HG02588 (cell line): Measurements from ENCODE around the gene RPL15.

Source experiments
- ATAC-seq: cut with Tn5 transposase; IDR thresholded peaks from one replicate; pipeline ENCODE4 v1.9.1; 2021; ENCODE audit warnings: mild to moderate bottlenecking, moderate library complexity; ENCODE audit not compliant: unreplicated experiment

RPL15 gene

DNA sequence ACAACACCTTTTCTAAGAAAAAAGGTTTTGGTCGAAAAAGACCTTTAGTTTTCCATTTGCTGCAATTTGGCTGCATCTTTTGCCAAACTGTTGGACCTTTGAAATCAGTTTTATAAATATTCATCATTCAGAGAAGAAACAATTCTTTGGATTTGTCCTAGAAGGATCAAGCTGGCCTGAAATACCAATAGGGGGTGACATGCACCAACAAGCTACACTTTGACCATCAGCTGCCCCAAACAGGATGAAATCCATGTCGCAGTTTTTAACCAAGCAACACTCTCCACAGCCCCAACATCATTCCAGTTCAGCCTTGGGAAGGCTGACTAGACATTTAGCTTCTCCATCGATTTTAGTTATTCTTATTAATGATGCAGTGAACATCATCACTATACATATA, 9.8 kb downstream of the RPL15 start:
- ATAC-seq = no peak

DNA sequence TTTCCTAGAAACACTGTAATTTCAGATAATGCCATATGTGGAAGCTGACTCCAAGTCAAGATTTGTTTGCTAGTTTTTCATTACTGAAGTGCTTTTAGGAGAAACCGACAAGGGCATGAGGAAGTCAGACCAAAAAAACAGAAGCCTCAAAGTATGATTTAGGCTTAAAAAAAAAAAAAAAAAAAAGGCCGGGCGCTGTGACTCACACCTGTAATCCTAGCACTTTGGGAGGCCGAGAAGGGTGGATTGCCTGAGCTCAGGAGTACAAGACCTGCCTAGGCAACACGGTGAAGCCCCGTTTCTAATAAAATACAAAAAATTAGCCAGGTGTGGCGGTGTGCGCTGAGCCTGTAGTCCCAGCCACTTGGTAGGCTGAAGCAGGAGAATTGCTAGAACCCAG, 11.6 kb downstream of the RPL15 start:
- ATAC-seq = no peak

DNA sequence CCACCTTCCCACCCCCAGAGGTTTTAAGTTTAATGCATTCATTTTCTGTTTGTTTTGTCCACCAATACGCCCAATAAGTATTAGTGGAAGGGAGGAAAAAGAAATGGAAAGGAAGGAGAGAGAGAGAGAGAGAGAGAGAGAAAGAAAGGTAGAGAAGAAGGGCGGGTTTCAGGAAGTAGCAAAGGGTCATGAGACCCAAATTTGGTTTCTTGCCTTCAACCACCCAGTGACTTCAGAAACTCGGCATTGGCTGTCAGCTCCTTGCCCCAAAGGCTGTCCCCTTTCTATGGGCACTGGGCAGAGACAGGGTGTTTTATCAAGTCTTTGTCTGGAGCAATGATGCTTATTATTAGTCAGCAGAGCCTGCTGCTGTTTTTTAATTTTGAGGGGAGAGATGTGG, 14.7 kb downstream of the RPL15 start:
- no peak for ATAC-seq

DNA sequence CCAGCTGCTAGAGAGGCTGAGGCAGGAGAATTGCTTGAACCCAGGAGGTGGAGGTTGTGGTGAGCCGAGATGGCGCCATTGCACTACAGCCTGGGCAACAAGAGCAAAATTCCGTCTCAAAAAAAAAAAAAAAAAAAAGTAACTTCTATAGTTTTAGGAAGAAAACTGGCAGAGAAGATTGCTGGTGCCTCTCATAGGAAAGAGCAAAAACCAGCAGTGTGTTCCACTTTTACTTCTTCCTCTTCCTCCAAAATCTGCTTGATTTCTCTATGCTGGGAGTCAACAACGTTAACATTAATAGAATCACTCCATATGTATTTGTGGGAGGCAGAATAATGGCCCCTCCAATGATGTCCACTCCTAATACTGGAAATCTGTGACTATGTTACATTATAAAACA, 15.6 kb downstream of the RPL15 start:
- no peak for ATAC-seq

DNA sequence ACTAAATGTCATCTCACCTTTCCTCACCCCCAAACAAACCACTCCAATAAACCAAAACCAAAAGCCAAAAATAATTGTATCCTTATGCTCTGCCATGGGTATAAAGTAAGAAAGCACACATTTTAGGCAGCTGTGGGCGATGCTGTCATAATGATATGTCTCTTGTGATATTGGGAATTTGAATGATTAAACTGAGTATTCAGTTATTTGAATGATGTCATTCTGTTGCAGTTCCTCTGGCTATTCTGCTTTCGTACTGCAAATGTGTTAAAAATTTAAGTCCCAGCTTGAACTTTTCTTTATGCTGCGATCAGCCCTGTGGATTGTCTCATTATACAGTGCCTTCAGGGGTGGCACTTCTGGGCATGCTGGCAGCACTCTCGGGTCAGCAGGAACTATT, 17.3 kb downstream of the RPL15 start:
- ATAC-seq = no peak

DNA sequence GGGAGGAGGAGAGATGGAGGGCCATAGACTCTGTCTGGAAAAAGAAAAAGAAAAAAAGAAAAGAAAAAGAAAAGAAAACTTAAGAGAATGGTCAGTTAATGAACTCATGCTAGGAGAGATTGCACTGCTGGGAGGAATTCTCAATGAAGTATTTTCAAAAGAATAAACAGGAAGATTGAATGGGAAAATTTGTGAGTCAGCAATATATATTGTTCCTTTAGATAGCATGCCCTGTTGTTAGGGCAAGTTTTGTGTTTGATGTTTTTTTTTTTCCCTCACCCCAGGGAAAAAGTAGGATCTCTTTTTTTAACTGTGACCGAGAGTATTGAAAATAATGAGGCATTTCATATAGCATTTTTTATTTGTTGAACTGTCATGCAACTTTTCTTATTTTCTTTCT, 20.4 kb downstream of the RPL15 start:
- no peak for ATAC-seq

DNA sequence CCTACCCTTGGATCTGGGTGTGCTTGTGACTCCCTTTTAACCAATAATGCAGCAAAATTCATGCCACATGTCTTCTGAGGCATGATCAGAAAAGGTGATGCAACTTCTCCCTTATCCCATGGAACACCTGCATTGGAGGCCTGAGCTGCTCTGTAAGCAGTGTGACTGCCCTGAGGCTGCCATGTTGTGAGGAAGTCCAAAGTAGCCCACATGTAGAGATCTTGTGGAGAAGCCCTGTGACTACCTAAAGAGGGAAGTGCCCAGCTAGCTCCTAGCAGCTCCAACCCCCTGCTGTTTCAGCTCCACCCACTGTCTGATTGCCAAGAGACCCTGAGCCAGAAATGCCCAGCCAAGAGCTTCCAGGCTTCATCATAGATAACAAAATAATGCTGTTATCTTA, 21.8 kb downstream of the RPL15 start:
- no peak for ATAC-seq

DNA sequence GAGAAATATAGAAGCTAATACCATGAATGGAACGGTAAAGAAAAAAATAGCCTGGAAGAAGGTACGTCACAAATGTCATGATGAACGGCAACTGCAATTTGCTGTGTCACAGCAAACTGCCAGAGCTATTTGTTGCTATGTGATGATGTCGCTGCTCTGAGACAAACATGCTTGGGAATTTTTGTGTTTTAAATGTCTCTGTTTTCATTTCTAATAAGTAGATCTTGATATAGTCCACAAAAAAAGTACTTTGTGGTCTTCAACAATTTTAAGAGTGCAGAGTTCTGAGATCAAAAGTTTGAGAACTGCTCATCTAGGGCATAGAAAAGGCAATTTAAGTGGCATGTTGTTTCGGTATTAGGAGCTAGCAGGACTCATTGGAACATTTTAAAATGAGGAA, 23.8 kb downstream of the RPL15 start:
- no peak for ATAC-seq

DNA sequence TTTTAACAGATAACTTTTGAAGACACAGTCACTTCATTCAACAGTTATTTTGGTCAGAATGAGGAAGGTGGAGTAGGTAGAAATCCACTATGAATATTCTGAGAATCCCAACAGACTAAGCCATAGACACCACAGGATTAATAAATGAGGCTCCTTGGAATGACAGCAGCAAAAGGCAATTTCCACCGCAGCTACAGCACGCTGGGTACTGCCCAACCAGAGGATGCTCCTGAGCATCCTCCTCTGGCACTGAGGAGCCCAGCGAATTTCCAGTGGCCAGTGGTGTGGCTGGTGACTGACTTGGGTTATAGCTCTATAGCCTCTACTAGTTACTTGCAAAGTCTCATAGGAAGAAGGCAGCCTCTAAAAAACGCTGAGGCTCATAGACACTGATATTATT, 24.5 kb downstream of the RPL15 start:
- ATAC-seq = no peak

DNA sequence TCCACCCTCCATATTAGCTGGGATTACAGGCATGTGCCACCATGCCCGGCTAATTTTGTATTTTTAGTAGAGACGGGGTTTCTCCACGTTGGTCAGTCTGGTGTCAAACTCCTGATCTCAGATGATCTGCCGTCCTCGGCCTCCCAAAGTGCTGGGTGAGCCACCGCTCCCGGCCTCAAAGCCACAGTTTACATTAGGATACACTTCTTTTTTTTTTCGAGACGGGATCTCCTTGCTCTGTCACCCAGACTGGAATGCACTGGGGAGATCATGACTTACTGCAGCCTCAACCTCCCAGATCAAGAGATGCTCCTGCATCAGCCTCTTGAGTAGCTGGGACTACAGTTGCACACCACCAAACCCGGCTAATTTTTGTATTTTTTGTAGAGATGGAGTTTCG, 25.6 kb downstream of the RPL15 start:
- ATAC-seq = no peak

DNA sequence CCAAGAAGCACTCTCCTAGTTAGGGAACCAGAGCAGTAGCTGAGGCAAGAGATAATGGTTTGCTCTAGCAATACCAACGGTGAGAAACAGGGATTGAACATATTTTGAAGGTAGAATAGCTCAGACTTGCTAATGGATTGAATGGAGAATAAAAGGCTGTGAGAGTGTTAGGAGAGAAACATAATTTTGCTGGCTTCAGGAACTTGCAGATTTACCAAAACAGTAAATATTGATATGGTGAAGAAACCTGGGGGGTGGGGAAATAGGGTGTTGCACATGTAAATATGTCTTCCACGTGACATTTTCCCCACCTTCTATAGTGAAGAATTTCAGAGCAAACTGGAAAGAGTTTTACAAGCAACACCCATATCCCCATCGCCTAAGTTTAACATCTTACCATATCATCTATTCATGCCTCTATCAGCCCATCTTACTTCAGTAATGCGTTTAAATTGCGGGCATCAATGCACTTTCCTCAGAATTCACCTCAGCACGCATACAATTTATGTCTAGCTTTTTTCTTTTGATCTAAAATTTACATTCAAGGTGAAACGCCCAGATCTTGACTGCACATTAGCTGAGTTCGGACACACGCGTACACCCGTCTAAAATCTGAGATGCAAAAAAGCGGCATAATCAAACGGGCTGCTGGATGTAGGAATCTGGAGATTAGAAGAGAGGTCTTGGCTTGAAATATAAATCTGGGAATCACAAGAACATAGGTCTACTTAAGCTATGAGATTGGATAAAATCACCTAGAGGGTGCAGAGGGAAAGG, 27.3 kb downstream of the RPL15 start:
- no peak for ATAC-seq

DNA sequence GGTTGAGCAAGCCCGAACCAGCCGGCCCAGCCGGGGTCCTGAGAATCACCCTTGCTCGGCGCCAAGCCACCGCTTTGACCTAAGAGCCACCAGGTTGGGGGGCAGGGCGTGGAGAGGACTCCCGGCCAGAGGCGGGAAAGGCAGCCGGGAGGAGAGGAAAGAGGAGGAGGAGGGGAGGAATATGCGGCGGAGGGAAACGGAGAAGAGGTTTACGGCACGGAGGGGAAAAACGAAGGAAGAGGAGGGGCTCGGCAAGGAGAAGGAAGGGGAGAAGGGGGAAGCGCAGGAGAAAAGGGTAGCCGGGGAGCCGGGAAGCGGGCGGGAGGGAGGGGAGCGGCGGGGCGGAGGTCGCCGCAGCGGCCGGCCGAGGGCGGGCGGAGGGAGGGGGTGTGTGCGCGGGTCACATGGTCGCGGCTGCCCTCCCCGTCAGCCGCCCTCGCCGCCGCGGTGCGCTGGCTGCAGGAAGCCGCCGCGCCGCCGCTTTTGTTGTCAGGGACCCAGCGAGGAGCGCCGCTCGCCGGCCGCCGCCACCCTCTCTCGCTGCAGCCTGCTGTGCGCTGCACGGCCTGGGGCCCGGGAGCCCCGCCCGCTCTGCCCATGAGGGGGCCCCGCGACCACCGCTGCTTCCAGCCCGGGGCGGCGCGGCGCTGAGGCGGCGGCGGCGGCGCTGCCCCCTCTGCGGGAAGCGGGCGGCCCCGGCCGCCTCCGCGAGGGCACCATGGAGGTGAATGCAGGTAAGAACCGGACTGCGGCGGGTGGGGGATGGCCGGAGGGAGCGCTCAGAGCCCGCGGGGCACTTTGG, 28.1 kb downstream of the RPL15 start, which contains the start of gene NR1D2:
TSS of gene NR1D2 (plus strand) at position 426 of the 802 bp plus-strand sequence. CDS start at position 719, 293 bp downstream.
- ATAC-seq = peak; percentile 56

DNA sequence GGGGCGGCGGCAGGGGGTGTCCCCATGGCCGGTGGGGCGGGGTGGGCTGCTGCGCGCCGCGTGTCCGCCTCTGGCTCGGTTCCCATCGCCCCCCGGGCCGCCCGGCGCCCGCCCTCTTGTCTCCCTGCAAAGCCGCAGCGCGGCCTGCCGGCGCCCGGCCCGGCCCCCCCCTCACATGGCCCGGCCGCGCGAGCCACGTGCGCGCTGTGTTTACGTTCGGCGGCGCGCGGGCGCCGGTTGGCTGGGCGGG, 28.7 kb downstream of the RPL15 start:
- ATAC-seq = no peak

DNA sequence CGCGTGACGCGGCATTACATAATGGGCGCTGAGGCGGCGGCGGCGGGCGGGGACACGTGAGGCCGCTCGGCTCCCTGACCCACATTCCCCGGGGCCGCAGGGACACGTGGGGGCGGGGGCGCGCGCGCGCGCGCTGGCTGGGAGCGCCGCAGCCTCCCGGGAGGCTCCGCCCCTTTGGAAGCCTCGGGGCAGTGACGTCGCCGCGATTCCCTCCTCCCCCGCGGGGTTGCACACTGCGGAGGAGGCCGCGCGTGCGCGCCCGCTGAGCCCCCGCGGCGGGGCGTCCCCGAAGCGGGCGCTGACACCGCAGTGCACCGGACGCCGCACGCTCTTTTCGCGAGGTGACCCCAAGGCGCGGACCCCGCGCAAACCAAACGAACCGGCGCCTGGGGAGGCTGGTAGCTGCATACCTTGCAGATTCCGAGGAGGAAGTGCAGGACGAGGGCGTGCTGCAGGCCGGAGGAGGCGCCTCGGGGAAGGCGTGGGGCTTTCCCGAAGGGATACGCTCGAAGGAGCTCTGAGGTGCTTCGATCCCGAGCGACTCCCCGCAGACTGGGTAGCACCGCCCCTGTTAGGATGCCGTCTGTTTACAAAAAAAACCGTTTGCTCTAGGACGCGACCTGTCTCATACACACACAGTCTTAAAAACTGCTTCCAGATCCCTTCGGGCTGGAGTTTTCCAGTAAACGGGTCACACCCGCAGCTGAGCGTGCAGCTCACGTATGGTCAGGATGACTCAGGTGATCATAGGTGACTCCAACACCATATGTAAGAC, 29.2 kb downstream of the RPL15 start:
- ATAC-seq = peak; percentile 78

DNA sequence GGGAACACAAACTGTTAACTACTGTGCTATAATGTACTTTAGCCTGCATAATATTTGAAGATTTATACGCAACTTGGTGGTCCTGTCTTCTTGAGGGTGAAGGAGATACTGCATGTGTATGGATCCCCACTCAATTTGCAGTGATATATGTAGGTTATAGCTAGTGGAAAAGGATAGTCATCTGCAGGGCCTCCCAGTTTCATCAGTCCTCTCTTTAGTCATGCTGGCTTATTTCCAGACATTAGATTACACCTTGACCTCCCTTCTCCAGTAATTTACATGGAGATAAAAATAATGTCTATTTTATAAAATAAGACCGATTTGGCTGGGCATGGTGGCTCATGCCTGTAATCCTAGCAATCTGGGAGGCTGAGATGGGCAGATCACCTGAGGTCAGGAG, 31.8 kb downstream of the RPL15 start:
- no peak for ATAC-seq

DNA sequence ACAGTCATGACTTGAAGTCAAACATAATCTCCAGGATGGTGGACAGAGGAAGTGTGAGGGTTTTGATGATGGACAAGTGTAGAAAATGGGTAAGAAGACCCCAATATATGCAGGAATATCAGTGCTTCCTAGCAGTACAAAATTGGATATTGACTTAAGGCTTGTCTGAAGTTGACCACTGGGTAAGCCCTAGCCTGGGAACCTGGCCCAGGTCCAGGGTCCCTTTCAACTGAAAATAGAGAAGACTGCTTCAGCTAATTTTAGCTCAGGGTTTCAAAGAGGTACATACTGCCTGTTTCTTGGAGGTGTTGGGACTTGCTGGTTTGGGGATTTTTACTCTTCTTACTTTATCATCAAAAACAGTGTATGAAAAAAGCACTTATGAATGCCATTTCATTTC, 32.9 kb downstream of the RPL15 start:
- peak; percentile 16 for ATAC-seq

DNA sequence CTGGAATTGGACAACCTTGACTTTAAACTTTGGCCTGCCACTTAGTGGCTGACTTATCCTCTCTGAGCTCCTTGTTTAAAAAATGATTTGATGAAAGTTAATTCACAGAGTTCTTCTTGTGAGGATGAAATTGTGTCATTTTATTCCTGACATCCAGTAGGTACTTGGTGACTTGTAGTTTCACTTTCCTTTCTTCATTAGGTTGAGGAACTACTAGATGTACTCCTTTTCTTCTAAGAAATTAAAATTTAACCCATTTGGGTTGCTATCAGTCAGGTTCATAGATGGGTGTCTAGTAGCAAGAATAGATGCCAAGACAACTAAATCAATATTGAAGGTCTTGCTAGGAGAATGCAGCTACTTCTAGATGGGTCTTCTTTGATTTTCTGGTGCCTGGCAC, 33.4 kb downstream of the RPL15 start:
- ATAC-seq = no peak

DNA sequence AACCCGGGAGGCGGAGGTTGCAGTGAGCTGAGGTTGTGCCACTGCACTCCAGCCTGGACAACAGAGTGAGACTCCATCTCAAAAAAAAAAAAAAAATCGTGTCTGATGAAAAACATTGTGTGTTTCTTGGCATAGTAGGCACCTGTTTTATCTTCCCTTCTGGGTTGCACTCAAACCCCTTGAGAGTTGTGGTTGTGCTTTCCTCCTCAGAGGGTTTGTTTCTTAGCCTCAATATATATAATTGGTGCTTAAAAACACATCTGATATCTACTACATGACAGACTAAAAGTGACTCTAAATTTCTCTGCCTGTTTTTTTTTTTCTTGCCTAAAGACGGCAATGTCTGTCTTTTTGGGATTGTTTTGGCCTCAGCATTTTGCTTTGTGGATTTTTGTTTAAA, 35.7 kb downstream of the RPL15 start:
- peak; percentile 52 for ATAC-seq

DNA sequence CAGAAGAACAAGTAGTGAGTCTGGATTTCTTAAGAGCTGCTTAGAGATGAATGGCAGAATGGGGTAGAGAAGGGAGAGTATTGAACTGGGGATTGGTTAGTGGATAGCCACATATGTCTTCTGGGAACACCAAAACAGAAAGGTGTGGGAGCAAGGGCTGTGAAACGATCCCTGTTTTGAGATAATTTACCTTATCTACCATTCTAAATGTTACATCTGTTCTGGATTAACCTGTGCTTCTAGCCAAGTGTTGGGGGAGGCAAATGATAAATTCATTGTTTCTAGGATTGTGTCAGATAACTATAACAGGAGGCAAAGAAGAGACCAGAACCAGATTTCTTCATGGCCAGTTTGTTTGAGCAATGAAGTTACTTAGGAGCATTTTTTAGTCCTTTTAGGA, 36.6 kb downstream of the RPL15 start:
- no peak for ATAC-seq

DNA sequence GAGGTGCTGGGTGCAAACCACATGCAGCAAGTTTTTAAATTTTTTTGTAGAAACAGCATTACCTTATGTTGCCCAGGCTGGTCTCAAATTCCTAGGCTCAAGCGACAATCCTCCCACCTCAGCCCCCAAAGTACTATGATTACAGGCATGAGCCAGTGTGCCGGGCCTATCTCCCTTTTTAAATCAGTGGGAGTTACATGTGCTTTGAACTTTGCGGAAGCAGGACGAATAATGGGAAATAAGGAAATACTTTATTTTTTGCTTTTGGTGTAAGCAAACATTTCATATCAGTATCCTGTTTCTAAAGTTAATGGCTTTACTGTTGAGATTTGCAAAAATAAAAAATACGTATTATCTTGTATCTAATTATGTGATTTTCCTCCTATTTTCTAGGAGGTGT, 37.2 kb downstream of the RPL15 start:
- ATAC-seq = no peak

DNA sequence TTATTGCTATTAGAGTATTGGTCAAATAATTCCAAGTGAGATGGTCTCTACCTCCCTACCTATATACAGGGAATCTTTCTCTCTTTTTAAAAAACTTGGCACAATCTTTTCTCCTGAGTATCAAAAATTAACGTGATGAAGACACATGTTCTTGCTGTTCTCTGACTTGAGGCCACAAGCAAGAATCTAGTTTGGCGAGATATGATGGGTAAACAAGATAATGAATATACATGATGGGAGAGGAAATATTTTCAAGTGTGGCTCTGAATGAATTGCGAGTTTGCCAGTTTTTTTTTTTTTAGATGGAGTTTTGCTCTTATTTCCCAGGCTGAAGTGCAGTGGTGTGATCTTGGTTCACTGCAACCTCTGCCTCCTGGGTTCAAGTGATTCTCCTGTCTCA, 39.8 kb downstream of the RPL15 start:
- ATAC-seq = no peak
